Measurements from ENCODE around the gene SRC. TPM values are rescaled to one million over a fixed set of nuclear protein-coding genes. Genes with fewer than 3 reads are reported as not detected.

SRC gene
- total and polyA plus RNA-seq, 7 donors, result 0.86 to 3.0 (median 1.3) TPM

DNA sequence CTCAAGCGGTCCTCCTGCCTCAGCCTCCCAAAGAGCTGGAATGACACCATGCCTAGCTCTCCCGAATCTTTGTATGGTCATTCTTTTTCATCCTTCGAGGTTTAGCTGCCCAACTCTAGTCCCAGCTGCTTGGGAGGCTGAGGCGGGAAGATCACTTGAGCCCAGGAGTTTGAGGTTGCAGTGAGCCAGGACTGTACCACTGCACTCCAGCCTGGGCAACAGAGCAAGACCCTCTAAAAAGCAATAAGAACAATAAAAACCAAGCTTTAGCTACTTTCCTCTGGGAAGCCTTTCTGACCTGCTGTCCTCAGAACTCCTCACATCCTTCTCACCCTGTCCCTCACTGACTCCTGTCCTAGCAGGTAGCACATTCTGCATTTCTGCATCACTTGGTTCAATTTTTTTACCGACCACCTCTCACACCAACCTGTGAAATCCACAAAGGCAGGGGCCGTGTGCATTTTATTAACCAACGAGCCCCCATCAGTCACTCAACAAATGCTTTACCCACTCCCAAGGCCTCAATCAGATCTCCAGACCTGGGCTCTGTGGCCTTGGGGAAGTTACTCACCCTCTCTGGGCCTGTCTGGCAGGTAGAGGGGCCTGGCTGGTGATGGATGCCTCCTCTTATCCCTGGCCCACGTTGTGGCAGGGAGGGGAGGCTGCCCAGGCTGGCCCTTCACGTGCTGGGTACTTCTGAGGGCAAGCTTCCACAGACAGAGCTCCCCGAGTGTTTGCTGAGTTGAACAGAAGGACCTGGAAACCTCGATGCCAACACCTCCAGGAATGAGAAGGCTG lies 14.7 kb upstream of the SRC start:
- Histone ChIP-seq H3K27ac (no peak overlapping the region), H3K4me1 (no peaks in the 10 kb centered on the region), H3K27me3 (ENCODE audit: insufficient read depth in 3 of 3, low read length in 2 of 3) (no peaks in the 10 kb centered on the region), H3K36me3 (ENCODE audit: insufficient read depth in 1 of 2, low read depth in 1 of 2) (no peaks in the 10 kb centered on the region), H3K9me3 (no peaks in the 10 kb centered on the region), H3K4me3 (no peak overlapping the region)
- intact Hi-C loops (cut with DNase I), result no loop called here
- no peak for DNase-seq
- TF ChIP-seq, protein P1, sequence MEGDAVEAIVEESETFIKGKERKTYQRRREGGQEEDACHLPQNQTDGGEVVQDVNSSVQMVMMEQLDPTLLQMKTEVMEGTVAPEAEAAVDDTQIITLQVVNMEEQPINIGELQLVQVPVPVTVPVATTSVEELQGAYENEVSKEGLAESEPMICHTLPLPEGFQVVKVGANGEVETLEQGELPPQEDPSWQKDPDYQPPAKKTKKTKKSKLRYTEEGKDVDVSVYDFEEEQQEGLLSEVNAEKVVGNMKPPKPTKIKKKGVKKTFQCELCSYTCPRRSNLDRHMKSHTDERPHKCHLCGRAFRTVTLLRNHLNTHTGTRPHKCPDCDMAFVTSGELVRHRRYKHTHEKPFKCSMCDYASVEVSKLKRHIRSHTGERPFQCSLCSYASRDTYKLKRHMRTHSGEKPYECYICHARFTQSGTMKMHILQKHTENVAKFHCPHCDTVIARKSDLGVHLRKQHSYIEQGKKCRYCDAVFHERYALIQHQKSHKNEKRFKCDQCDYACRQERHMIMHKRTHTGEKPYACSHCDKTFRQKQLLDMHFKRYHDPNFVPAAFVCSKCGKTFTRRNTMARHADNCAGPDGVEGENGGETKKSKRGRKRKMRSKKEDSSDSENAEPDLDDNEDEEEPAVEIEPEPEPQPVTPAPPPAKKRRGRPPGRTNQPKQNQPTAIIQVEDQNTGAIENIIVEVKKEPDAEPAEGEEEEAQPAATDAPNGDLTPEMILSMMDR (IDR thresholded peaks at IDR 0.05), result no peak
- WGBS, 3 donors, result 78 to 87% (median 79%) methylated on average over 11 of the region's 11 CpGs
- no peak for ATAC-seq

DNA sequence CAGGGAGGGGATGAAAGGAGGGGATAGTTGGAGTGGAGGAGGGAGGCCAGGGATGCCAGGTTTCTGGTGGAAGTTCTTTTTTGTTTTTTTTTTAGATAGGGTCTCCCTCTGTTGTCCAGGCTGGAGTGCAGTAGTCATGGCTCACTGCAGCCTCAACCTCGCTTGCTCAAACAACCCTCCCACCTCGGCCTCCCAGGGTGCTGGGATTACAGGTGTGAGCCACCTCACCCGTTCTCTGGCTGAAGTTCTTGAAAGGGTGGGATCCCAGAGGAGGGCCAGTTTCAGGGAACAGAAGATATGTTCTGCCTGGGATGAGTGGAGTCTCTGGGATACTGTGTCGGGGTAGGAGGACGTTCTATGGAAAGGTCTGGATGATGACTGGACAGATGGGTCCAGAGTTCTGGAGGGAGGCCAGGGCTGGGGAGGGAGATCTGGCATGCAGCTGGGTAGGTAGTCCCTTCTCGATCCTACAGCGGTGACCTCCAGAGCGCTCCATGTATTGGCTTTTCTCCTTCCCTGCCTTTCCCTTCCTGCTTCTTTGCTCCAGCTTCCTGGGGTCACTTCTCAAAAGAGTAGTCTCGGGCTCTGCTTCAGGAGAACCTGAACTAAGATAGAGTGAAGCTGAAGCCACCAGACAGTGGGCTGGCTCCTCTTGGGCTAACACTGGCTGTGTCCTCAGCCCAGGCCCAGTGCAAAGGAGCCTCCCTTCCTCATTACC lies 12.7 kb upstream of the SRC start:
- Histone ChIP-seq H3K9me3 (no peaks in the 10 kb centered on the region), H3K36me3 (ENCODE audit: insufficient read depth in 1 of 2, low read depth in 1 of 2) (no peaks in the 10 kb centered on the region), H3K4me3 (no peak overlapping the region), H3K27ac (no peak overlapping the region), H3K27me3 (ENCODE audit: insufficient read depth in 3 of 3, low read length in 2 of 3) (no peaks in the 10 kb centered on the region), H3K4me1 (no peaks in the 10 kb centered on the region)
- WGBS, 3 donors, result 81 to 89% (median 83%) methylated on average over 7 to 9 of the region's 9 CpGs
- DNase-seq (no peak), ATAC-seq (peak in 1 of 4 donors; percentile 18)
- intact Hi-C loops (cut with DNase I), result no loop called here
- TF ChIP-seq, protein P1 (IDR thresholded peaks at IDR 0.05), result no peak

DNA sequence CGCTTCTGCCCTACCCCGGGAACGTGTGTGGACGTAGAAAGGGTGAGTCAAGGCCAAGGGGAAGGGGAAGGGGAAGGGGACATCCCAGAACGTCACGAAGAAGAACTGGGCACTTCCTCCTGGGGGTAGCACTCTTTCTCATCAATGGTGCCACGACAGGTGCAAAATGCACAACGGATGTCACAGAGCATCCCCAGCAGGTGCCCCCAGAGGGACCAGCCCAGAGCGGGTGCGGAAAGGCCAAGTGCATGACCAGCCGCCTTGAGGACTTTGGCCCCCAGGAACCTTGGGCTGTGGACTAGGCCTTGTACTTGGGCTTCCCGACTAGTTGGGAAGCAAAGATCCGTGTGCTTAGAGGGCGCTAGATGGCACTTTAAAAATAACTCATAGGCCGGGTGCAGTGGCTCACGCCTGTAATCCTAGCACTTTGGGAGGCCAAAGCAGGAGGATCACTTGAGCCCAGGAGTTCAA lies 12.1 kb upstream of the SRC start:
- no peaks in the 10 kb centered on the region for H3K9me3 ChIP-seq
- no peaks in the 10 kb centered on the region for H3K4me1 ChIP-seq
- WGBS, 3 donors, result 81 to 85% (median 82%) methylated on average over 16 of the region's 16 CpGs
- H3K27ac ChIP-seq, result no peak overlapping the region
- no peak overlapping the region for H3K4me3 ChIP-seq
- TF ChIP-seq, protein P1 (IDR thresholded peaks at IDR 0.05), result no peak
- H3K36me3 ChIP-seq (ENCODE audit: insufficient read depth in 1 of 2, low read depth in 1 of 2), result no peaks in the 10 kb centered on the region
- intact Hi-C loops (cut with DNase I), result no loop called here
- peak in 1 of 4 donors; percentile 30 for ATAC-seq
- H3K27me3 ChIP-seq (ENCODE audit: insufficient read depth in 3 of 3, low read length in 2 of 3), result no peaks in the 10 kb centered on the region
- DNase-seq, result no peak

DNA sequence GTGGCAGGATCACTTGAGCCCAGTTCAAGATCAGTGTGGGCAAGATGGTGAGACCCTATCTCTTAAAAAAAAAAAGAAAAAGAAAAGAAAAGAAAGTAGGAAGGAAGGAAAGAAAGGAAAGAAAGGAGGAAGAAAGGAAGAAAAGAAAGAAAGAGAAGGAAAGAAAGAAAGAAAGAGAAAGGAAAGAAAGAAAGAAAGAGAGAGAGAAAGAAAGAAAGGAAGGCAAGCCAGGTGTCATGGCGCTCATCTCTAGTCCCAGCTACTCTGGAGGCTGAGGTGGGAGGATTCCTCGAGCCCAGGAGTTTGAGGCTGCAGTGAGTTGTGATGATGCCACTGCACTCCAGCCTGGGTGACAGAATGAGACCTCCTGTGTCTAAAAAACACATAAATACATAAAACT lies 11.5 kb upstream of the SRC start:
- Histone ChIP-seq H3K9me3 (no peaks in the 10 kb centered on the region), H3K4me1 (no peaks in the 10 kb centered on the region), H3K36me3 (ENCODE audit: insufficient read depth in 1 of 2, low read depth in 1 of 2) (no peaks in the 10 kb centered on the region), H3K27ac (no peak overlapping the region), H3K27me3 (ENCODE audit: insufficient read depth in 3 of 3, low read length in 2 of 3) (no peaks in the 10 kb centered on the region), H3K4me3 (no peak overlapping the region)
- TF ChIP-seq, protein P1 (IDR thresholded peaks at IDR 0.05), result no peak
- intact Hi-C loops (cut with DNase I), result no loop called here
- WGBS, 3 donors, result 97 to 100% (median 99%) methylated on average over 2 of the region's 2 CpGs
- DNase-seq (no peak), ATAC-seq (no peak)

Measured in psoas muscle (tissue), 8 donors.